ENCODE results near the gene SYCN. TPM values are rescaled to one million over a fixed set of nuclear protein-coding genes. Genes with fewer than 3 reads are reported as not detected.

The SYCN gene
- total RNA-seq, 1 donor from 2014 or later: not detected

- CTCF ChIA-PET: no interaction called here
- Mint-ChIP-seq H3K4me3 (no peak overlapping the region), H3K36me3 (ENCODE audit: low read depth) (no peaks in the 10 kb centered on the region), H3K27ac (no peak overlapping the region), H3K27me3 (peaks cover 7% of the 10 kb centered on the region), H3K9me3 (no peaks in the 10 kb centered on the region), H3K4me1 (peaks cover 11% of the 10 kb centered on the region)
- DNase-seq (no peak), ATAC-seq (ENCODE audit: low read depth) (no peak)
- TF ChIP-seq CTCF (IDR thresholded peaks at IDR 0.05): no peak
- intact Hi-C loops (cut with micrococcal nuclease): no loop called here
- POLR2A ChIA-PET: no interaction called here
Observed at GRCh38 chr19:39240421-39240820, 36.4 kb upstream of the SYCN start.

GRCh38 chr19:39238944-39239343, 34.9 kb upstream of the SYCN start:
- H3K36me3 Mint-ChIP-seq (ENCODE audit: low read depth): no peaks in the 10 kb centered on the region
- peaks cover 5% of the 10 kb centered on the region for H3K27me3 Mint-ChIP-seq
- ATAC-seq (ENCODE audit: low read depth) (no peak), DNase-seq (no peak)
- no peaks in the 10 kb centered on the region for H3K9me3 Mint-ChIP-seq
- no peak for TF ChIP-seq CTCF (IDR thresholded peaks at IDR 0.05)
- intact Hi-C loops (cut with micrococcal nuclease): no loop called here
- H3K4me3 Mint-ChIP-seq: no peak overlapping the region
- POLR2A ChIA-PET: no interaction called here
- CTCF ChIA-PET: no interaction called here
- H3K27ac Mint-ChIP-seq: no peak overlapping the region
- H3K4me1 Mint-ChIP-seq: peaks cover 11% of the 10 kb centered on the region

- peaks cover 11% of the 10 kb centered on the region for H3K4me1 Mint-ChIP-seq
- POLR2A ChIA-PET: no interaction called here
- no peak for TF ChIP-seq CTCF (IDR thresholded peaks at IDR 0.05)
- CTCF ChIA-PET: no interaction called here
- H3K36me3 Mint-ChIP-seq (ENCODE audit: low read depth): no peaks in the 10 kb centered on the region
- intact Hi-C loops (cut with micrococcal nuclease): no loop called here
- no peak for ATAC-seq (ENCODE audit: low read depth)
- no peaks in the 10 kb centered on the region for H3K9me3 Mint-ChIP-seq
- H3K27me3 Mint-ChIP-seq: peaks cover 4% of the 10 kb centered on the region
- H3K4me3 Mint-ChIP-seq: peak overlapping the region; percentile 70
- no peak for DNase-seq
- H3K27ac Mint-ChIP-seq: no peak overlapping the region
Observed at GRCh38 chr19:39238209-39238608, 34.1 kb upstream of the SYCN start.

GRCh38 chr19:39237200-39238184, 33.4 kb upstream of the SYCN start:
- POLR2A ChIA-PET: interaction anchor here (0.5 kb wide), 1 partner anchor 1852 kb away, joined by 3 read pairs; no protein-coding TSS in a partner anchor
- H3K4me3 Mint-ChIP-seq: peak overlapping the region; percentile 70
- H3K27ac Mint-ChIP-seq: no peak overlapping the region
- DNase-seq (peak; percentile 26), ATAC-seq (ENCODE audit: low read depth) (peak; percentile 93)
- intact Hi-C loops (cut with micrococcal nuclease): no loop called here
- H3K36me3 Mint-ChIP-seq (ENCODE audit: low read depth): no peaks in the 10 kb centered on the region
- H3K4me1 Mint-ChIP-seq: peaks cover 11% of the 10 kb centered on the region
- no peaks in the 10 kb centered on the region for H3K9me3 Mint-ChIP-seq
- CTCF ChIA-PET: no interaction called here
- TF ChIP-seq CTCF (IDR thresholded peaks at IDR 0.05): no peak
- peaks cover 4% of the 10 kb centered on the region for H3K27me3 Mint-ChIP-seq

- TF ChIP-seq CTCF (IDR thresholded peaks at IDR 0.05): no peak
- H3K36me3 Mint-ChIP-seq (ENCODE audit: low read depth): no peaks in the 10 kb centered on the region
- DNase-seq (no peak), ATAC-seq (ENCODE audit: low read depth) (no peak)
- peaks cover 11% of the 10 kb centered on the region for H3K4me1 Mint-ChIP-seq
- POLR2A ChIA-PET: no interaction called here
- CTCF ChIA-PET: no interaction called here
- no peak overlapping the region for H3K27ac Mint-ChIP-seq
- no peaks in the 10 kb centered on the region for H3K9me3 Mint-ChIP-seq
- no peak overlapping the region for H3K4me3 Mint-ChIP-seq
- peaks cover 4% of the 10 kb centered on the region for H3K27me3 Mint-ChIP-seq
- intact Hi-C loops (cut with micrococcal nuclease): no loop called here
Observed at GRCh38 chr19:39236527-39236926, 32.5 kb upstream of the SYCN start.

Data from activated B cell treated with CpG ODN at 0.5 μM for 24 hours (primary cell).